ENCODE data around the gene PAPPA2.

DNA sequence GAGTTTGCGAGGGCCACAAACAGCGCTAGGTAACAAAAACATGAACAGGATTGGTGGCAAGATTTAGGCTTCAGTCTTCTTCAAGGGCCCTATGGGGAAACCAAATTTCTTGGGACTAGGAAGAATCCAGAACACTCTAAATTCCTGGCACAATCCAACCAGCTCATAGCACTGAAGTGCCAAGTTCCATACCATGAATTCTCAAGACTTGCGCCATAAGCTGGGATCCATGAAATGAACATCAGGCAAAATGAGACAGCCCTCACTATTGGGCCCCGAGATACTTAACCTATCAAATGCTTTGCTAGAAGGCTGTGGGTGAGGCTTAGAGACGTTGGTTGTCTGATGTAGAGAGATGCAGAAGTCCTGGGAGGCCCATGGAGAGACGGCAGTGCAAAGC, 322.1 kb downstream of the PAPPA2 start:
- TF ChIP-seq, protein P1, sequence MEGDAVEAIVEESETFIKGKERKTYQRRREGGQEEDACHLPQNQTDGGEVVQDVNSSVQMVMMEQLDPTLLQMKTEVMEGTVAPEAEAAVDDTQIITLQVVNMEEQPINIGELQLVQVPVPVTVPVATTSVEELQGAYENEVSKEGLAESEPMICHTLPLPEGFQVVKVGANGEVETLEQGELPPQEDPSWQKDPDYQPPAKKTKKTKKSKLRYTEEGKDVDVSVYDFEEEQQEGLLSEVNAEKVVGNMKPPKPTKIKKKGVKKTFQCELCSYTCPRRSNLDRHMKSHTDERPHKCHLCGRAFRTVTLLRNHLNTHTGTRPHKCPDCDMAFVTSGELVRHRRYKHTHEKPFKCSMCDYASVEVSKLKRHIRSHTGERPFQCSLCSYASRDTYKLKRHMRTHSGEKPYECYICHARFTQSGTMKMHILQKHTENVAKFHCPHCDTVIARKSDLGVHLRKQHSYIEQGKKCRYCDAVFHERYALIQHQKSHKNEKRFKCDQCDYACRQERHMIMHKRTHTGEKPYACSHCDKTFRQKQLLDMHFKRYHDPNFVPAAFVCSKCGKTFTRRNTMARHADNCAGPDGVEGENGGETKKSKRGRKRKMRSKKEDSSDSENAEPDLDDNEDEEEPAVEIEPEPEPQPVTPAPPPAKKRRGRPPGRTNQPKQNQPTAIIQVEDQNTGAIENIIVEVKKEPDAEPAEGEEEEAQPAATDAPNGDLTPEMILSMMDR (IDR thresholded peaks at IDR 0.05) = no peak
- TF ChIP-seq EZH2 (IDR thresholded peaks at IDR 0.05; ENCODE audit: borderline replicate concordance, insufficient read depth, low read depth, low read length, poor library complexity, severe bottlenecking) = no peak

Measured in B cell (primary cell).